Subcutaneous adipose tissue (tissue), 4 donors: ENCODE measurements around the gene HFE. TPM values are rescaled to one million over a fixed set of nuclear protein-coding genes. Genes with fewer than 3 reads are reported as not detected.

Experiments
- total RNA-seq, 4 donors: library from RNA; depleted of rRNA; stranded (reverse); fragments of >200 nt; gene quantifications; one replicate each; pipeline ENCODE4 v1.1.0, GENCODE V29; 2016
- TF ChIP-seq, protein P1 (sequence below): fragments of 450-650 bp; IDR thresholded peaks from one replicate; pipeline ENCODE4 v1.5.1; 2016; ENCODE audit warnings: low read depth, mild to moderate bottlenecking, control low read depth, antibody characterized with exemption, moderate library complexity

HFE gene
- total RNA-seq, 4 donors from 2014 or later, result 8.1 to 11.2 (median 9.7) TPM

DNA sequence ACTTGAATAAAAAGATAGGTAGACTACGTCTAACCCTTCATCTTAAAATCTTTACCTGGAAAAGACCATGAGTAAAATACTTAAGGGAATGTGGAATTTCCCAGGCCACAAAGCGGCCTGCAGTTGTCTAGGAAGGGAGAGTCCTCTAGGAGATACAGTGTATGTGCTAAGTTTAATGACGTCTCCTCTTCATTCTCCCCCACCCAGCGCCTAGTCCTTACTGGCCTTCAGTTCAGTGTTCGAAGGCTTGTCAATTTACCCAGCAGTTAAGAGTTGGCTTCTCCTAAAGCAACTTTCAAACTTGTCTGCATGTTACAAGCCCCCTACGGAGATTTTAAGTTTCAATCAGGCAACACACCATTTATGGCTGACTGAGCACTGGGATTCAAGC lies 35.2 kb downstream of the HFE start:
- TF ChIP-seq, protein P1, sequence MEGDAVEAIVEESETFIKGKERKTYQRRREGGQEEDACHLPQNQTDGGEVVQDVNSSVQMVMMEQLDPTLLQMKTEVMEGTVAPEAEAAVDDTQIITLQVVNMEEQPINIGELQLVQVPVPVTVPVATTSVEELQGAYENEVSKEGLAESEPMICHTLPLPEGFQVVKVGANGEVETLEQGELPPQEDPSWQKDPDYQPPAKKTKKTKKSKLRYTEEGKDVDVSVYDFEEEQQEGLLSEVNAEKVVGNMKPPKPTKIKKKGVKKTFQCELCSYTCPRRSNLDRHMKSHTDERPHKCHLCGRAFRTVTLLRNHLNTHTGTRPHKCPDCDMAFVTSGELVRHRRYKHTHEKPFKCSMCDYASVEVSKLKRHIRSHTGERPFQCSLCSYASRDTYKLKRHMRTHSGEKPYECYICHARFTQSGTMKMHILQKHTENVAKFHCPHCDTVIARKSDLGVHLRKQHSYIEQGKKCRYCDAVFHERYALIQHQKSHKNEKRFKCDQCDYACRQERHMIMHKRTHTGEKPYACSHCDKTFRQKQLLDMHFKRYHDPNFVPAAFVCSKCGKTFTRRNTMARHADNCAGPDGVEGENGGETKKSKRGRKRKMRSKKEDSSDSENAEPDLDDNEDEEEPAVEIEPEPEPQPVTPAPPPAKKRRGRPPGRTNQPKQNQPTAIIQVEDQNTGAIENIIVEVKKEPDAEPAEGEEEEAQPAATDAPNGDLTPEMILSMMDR, result no peak

DNA sequence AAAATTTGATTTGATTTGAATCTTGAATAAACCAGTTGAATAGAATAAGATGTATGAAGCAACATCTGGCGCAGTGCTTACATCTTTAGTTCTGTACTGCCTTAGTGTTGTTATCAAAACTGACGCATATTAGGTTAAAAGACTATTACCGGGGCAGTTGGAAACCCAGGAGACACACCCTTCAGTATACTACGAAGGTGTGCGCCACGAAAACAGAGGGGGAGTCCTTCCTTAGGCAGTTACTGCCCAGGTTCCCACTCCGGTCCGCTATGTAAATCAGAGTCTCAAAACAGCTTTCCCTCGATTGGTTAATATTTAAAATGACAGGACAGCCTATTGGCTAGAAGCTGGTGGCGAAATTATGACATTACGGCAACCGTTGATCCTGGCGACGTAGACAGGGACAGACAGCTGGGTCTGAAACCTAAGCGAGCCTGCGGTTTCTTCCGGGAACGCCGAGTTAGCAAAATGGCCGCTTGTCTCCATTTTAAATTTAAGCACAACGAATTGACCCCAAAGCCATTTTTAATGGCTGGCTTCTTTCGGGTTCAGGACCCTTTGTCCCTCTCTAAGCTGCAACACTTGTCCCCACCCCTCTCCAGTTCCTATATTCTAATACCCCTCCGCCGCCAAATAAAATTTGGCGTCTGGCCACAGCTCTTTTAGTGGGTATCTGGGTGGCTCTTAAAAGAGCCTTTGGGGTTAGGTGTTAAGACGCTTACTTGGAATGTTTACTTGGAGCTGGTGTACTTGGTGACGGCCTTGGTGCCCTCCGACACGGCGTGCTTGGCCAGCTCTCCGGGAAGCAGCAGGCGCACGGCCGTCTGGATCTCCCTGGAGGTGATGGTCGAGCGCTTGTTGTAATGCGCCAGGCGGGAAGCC lies 35.8 kb downstream of the HFE start:
- TF ChIP-seq, protein P1, result no peak

DNA sequence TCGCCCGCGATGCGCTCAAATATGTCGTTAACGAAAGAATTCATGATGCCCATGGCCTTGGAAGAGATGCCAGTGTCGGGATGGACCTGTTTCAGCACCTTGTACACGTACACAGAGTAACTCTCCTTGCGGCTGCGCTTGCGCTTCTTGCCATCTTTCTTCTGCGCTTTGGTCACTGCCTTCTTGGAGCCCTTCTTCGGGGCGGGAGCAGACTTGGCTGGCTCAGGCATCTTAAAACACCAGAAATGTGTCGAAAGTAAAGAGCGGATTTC lies 36.4 kb downstream of the HFE start:
- TF ChIP-seq, protein P1, result no peak

DNA sequence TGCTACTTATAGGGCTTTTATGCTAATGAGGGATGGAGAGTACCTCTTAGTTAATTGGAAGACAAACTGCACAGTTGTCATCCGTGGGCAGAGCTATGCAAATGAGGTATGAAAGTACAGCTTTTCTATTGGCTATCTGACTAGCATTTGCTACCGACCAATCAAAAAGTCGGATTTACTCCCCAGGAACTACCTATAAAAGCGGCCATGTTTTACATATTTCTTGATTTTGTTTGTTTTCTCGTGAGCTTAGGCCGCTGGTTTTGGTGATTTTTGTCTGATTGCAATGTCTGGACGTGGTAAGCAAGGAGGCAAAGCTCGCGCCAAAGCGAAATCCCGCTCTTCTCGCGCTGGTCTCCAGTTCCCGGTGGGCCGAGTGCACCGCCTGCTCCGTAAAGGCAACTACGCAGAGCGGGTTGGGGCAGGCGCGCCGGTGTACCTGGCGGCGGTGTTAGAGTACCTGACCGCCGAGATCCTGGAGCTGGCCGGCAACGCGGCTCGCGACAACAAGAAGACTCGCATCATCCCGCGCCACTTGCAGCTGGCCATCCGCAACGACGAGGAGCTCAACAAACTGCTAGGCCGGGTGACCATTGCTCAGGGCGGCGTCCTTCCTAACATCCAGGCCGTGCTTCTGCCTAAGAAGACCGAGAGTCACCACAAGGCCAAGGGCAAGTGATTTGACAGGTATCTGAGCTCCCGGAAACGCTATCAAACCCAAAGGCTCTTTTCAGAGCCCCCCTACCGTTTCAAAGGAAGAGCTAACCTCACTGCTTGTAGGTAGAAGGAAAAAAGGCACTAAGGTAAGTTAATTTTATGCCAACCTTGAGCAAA lies 36.9 kb downstream of the HFE start:
- TF ChIP-seq, protein P1, result no peak

DNA sequence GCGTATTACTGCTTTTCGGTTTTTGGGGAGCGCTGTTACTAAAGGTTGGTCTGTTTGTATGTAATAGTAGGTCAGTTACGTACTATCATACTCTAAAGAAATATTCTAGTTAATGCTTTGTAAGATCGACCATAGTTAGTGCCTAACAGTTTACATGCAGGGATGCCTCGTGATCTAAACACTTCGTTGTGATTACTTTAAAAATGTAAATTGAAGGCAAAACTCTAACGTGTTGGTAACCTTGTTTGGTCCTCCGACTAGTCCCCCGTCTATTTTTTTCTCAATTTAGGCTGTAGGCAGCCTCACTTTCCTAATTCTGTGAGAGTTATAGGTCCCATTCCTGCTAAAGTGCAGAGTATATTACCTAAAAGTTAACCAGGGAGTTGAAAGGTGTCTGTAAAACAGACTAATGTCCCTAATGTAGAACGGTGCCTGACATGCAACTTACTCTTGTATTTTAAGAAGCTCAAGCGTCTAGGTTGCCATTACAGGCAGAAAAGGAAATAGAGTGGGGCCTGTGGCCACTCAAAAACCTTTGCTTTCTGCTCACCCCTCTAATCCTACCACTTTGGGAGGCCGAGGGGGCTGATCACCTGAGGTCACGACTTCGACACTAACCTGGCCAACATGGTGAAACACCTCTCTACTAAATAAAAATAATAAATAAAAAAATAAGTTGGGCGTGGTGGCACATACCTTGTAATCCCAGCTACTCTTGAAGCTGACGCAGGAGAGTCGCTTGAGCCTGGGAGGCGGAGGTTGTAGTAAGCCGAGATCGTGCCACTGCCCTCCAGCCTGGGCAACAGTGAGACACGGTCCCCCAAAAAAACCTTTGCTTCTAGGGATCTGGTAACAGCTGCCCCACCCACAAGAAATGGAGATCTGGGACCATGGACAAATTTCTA lies 37.8 kb downstream of the HFE start:
- TF ChIP-seq, protein P1, result no peak

DNA sequence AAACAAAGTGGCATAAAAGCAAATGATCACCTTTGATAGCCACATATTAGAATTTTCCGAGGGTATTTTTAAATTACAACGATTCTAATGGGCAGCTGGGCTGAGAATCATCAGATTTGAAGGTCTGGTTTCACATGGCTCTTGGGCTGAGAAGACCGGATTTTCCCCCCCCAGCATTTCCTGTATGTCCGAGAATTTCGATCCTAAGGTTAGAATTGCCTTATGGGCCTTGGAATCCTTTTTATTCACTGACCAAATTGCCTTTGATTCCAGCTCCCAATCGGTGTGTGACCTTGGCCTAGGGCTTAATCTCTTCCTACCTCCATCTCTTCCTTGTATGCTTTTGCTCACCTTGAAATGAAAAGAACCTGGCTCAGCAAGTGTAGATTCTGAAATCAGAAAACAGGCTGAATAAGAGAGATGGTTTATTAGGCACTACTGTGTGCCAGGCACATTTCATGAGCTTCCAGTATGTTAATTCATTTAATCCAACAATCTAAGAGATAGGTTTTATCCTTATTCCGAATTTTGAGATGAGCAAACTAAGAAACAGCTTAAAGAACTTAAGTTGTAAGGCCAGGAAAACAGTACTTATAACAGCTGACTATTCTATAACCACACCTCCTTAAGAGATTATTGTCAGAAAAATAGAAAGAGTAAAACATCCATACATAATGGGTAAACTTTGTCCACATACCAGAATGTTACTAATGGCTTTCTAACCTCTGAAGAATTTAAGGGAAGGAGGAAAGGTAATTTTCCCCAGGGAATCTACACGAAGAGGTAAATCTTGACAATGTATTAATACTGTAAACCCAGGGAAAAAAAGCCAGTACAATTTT lies 39.4 kb downstream of the HFE start:
- TF ChIP-seq, protein P1, result no peak
